ENCODE results near the gene PACC1.

- TF ChIP-seq CTCF (IDR thresholded peaks at IDR 0.05 in 4 of 5, conservative IDR thresholded peaks at IDR 0.05 in 1 of 5) (no peak), POLR2A (IDR thresholded peaks at IDR 0.05) (no peak)
Observed at GRCh38 chr1:212364985-212365384, 49.7 kb downstream of the PACC1 start.
